OCI-LY1 (cell line): ENCODE data around the gene BCAR1.

Source experiments
- EZH2 ChIP-seq: fragments of 200-600 bp; sonication (generic), shearing (Covaris generic); IDR thresholded peaks from 2 replicates; pipeline ENCODE4 v1.8.0; 2017; ENCODE audit warnings: borderline replicate concordance, mixed run types, mild to moderate bottlenecking, antibody characterized with exemption, low read length, moderate library complexity, mixed read lengths
- TF ChIP-seq, protein P1 (sequence below): fragments of 200-600 bp; sonication (generic), shearing (Covaris generic); IDR thresholded peaks from 2 replicates; pipeline ENCODE4 v1.5.1; 2017; ENCODE audit warnings: mild to moderate bottlenecking, antibody characterized with exemption, low read length, moderate library complexity, mixed read lengths

DNA sequence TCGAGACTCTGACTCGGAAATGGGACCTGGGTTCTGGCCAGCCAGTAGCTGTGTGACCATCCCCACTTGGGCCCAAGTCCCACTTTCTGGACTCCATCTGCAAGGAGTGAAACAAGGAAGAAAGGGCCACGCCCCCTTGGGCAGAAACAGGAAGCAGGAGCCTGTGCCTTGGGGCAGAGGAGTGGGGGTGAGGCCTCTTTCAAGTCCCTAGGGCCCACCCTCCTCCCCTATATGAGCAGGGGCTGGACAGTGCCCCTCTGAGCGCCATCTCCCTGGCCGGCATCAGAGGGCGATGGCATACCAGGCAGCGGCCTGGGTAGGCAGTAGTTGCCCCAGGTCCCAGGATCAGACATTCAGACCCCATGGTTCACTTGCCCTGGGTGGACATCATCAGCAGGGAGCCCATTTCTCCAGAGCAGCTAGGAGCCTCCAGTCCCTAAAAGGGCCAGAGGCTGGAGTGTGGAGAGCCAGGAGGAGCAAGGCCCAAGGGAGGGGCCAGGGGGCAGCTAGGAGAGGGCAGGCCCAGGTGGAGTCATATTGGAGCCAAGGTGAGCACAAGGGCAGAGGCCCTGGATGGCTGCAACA, 7.1 kb downstream of the BCAR1 start:
- TF ChIP-seq, protein P1, sequence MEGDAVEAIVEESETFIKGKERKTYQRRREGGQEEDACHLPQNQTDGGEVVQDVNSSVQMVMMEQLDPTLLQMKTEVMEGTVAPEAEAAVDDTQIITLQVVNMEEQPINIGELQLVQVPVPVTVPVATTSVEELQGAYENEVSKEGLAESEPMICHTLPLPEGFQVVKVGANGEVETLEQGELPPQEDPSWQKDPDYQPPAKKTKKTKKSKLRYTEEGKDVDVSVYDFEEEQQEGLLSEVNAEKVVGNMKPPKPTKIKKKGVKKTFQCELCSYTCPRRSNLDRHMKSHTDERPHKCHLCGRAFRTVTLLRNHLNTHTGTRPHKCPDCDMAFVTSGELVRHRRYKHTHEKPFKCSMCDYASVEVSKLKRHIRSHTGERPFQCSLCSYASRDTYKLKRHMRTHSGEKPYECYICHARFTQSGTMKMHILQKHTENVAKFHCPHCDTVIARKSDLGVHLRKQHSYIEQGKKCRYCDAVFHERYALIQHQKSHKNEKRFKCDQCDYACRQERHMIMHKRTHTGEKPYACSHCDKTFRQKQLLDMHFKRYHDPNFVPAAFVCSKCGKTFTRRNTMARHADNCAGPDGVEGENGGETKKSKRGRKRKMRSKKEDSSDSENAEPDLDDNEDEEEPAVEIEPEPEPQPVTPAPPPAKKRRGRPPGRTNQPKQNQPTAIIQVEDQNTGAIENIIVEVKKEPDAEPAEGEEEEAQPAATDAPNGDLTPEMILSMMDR, result no peak
- TF ChIP-seq EZH2, result no peak
